Measurements from ENCODE around the gene ANKRD33B. TPM values are rescaled to one million over a fixed set of nuclear protein-coding genes. Genes with fewer than 3 reads are reported as not detected.
"Not testable (repeated sequence)": the region's sequence is repeated elsewhere in the genome, so short reads cannot be mapped to it uniquely, and the experiment has no call there.

The ANKRD33B gene
- total RNA-seq, result 1.6 and 2.6 TPM in 2 replicates

- TF ChIP-seq, protein P1, sequence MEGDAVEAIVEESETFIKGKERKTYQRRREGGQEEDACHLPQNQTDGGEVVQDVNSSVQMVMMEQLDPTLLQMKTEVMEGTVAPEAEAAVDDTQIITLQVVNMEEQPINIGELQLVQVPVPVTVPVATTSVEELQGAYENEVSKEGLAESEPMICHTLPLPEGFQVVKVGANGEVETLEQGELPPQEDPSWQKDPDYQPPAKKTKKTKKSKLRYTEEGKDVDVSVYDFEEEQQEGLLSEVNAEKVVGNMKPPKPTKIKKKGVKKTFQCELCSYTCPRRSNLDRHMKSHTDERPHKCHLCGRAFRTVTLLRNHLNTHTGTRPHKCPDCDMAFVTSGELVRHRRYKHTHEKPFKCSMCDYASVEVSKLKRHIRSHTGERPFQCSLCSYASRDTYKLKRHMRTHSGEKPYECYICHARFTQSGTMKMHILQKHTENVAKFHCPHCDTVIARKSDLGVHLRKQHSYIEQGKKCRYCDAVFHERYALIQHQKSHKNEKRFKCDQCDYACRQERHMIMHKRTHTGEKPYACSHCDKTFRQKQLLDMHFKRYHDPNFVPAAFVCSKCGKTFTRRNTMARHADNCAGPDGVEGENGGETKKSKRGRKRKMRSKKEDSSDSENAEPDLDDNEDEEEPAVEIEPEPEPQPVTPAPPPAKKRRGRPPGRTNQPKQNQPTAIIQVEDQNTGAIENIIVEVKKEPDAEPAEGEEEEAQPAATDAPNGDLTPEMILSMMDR (IDR thresholded peaks at IDR 0.05; ENCODE audit: insufficient read depth, low read depth, low read length), result no peak
- peak within 1 kb of the TSS; percentile 75 for H3K4me3 ChIP-seq (ENCODE audit: low read depth, low read length)
- peak; percentile 75 for DNase-seq (ENCODE audit: low read depth)
Measured at GRCh38 chr5:10563945-10564837, at the start of gene ANKRD33B. TSS of gene ANKRD33B (plus strand) at chr5:10564070. CDS start at chr5:10564468, 398 bp downstream.

DNA sequence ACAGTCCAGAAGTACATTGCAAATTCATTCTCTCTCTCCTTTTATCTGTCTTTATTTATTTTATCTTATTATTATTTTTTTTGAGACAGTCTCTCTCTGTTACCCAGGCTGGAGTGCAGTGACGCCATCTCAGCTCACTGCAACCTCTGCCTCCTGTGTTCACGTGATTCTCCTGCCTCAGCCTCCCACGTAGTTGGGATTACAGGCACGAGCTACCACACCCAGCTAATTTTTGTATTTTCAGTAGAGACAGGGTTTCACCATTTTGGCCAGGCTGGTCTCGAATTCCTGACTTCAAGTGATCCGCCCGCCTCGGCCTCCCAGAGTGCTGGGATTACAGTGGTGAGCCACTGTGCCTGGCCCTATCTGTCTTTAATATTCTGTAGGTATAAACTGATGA is 49.3 kb upstream of the ANKRD33B start:
- not testable (repeated sequence) for H3K4me3 ChIP-seq (ENCODE audit: low read depth, low read length); DNase-seq (ENCODE audit: low read depth)

- no peak for DNase-seq (ENCODE audit: low read depth)
- no peak overlapping the region for H3K4me3 ChIP-seq (ENCODE audit: low read depth, low read length)
- TF ChIP-seq, protein P1 (IDR thresholded peaks at IDR 0.05; ENCODE audit: insufficient read depth, low read depth, low read length), result no peak
Measured at GRCh38 chr5:10515492-10515891, 48.4 kb upstream of the ANKRD33B start.

DNA sequence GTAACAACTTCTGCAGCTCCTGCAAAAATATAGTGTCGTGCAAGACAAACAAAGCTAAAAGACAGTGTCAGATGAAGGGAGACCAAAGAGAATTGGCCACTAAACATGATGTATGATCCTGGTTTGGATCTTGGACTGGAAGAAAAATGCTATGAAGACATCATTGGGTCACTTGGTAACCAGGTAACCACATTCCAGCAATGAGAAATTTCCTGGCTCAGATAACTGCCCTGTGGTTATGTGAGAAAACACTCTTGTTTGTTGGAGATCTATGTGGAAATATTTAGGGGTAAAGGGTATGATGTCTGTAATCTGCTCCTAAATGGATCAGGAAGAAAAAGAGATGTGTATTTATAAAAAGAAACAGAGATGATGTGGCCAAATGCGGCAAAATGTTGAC is 45.5 kb upstream of the ANKRD33B start:
- TF ChIP-seq, protein P1 (IDR thresholded peaks at IDR 0.05; ENCODE audit: insufficient read depth, low read depth, low read length), result no peak
- no peak for DNase-seq (ENCODE audit: low read depth)
- H3K4me3 ChIP-seq (ENCODE audit: low read depth, low read length), result no peak overlapping the region

GRCh38 chr5:10519729-10520128 is 44.1 kb upstream of the ANKRD33B start:
- no peak overlapping the region for H3K4me3 ChIP-seq (ENCODE audit: low read depth, low read length)
- DNase-seq (ENCODE audit: low read depth), result no peak

DNA sequence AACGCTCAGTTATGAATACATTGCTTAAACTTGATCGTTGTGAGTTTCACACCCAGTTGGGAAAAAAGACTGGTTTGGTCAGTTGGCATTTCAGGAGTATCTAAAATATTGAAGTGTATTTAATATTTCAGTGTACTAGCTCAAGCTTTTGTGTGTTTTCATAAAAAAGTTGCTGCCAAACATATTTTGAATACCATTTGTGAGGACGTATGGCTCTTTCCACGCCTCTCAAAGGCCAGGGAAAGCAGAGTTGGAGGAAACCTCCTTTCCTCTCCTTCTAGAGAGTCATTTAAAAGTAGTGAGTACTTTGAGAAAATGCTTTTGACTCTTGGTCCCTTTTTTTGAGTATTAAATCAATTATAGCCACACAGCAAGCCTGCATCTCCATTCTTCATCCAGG is 43.2 kb upstream of the ANKRD33B start:
- no peak overlapping the region for H3K4me3 ChIP-seq (ENCODE audit: low read depth, low read length)
- no peak for DNase-seq (ENCODE audit: low read depth)
- TF ChIP-seq, protein P1 (IDR thresholded peaks at IDR 0.05; ENCODE audit: insufficient read depth, low read depth, low read length), result no peak

More at GRCh38 chr5:10519729-10520128, 44.1 kb upstream of the ANKRD33B start:
- TF ChIP-seq, protein P1 (IDR thresholded peaks at IDR 0.05; ENCODE audit: insufficient read depth, low read depth, low read length), result no peak

DNA sequence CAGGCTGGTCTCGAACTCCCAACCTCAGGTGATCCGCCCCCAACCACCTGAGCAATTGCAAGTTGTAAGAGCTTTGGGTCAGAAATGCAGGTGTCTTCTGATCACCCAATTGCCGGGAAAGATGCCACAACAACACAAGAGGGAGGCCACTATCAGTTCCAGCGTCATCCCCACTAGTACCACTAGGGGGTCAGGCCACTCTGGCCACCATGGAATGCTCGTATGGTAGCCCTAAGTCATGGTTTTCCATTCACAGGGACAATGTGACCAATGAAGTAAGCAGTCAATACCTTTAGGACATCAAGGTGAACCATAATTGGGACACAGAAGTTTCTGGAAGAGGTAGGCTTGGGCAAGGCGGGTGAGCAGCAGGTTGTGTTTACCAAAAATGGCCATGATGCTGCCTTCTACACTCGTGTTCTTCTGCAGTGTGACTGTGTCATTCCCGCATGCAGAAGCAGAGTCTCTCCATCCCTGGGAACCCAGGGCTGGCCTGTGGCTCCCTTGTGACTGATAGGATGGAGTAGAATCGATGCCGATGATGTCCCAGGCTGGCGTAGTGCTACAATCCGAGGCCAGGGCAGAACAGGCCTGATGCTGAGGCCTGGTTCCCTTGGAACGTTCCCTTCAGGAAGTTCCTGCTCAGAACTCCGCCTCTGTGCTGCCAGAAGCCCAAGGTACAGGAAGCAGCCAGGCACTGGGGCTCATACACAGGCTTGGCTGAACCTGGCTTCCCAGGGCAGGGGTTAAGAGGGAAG is 42.2 kb upstream of the ANKRD33B start:
- no peak for DNase-seq (ENCODE audit: low read depth)
- no peak overlapping the region for H3K4me3 ChIP-seq (ENCODE audit: low read depth, low read length)
- TF ChIP-seq, protein P1 (IDR thresholded peaks at IDR 0.05; ENCODE audit: insufficient read depth, low read depth, low read length), result peak; percentile 42

Measured in fibroblast of villous mesenchyme (primary cell).